Activated B cell treated with CpG ODN at 0.5 μM for 24 hours (primary cell): ENCODE results near the gene FCHO1. TPM values are rescaled to one million over a fixed set of nuclear protein-coding genes. Genes with fewer than 3 reads are reported as not detected.

ENCODE experiments used
- ATAC-seq: fragments of 200-7000 bp; cut with Tn5 transposase; one replicate; pipeline ENCODE4 v1.10.0; 2021; ENCODE audit warnings: low read depth, mild to moderate bottlenecking, moderate library complexity
- CTCF ChIA-PET: fragments of 350-600 bp; sonication (Branson Sonifier 250); formaldehyde crosslinking; loops from one replicate; lab custom pipeline; 2021; ENCODE audit warnings: antibody characterized with exemption; lab: Charles Lee
- POLR2A ChIA-PET: fragments of 350-600 bp; sonication (Branson Sonifier 250); formaldehyde crosslinking; loops from one replicate; lab custom pipeline; 2021; ENCODE audit warnings: antibody characterized with exemption; lab: Charles Lee
- DNase-seq: peaks from one replicate; pipeline ENCODE4 v3.0.0; 2022
- H3K27ac Mint-ChIP-seq: one replicate; pipeline ENCODE4 v1.8.0; 2020; ENCODE audit warnings: mixed read lengths
- H3K27me3 Mint-ChIP-seq: one replicate; pipeline ENCODE4 v1.8.0; 2021; ENCODE audit warnings: mixed read lengths
- H3K36me3 Mint-ChIP-seq: one replicate; pipeline ENCODE4 v1.8.0; 2021; ENCODE audit warnings: low read depth, mixed read lengths
- H3K4me1 Mint-ChIP-seq: one replicate; pipeline ENCODE4 v1.8.0; 2021; ENCODE audit warnings: mixed read lengths
- H3K4me3 Mint-ChIP-seq: one replicate; pipeline ENCODE4 v1.8.0; 2020; ENCODE audit warnings: mild to moderate bottlenecking, mixed read lengths
- H3K9me3 Mint-ChIP-seq: one replicate; pipeline ENCODE4 v1.8.0; 2020; ENCODE audit warnings: mixed read lengths
- intact Hi-C: fragments of 100-400 bp; cut with micrococcal nuclease; formaldehyde crosslinking; loops from one replicate; pipeline ENCODE4 v1.15.1; 2024
- total RNA-seq: library from RNA; stranded (reverse); gene quantifications from 2 replicates; pipeline ENCODE4 v1.2.3, GENCODE V29; 2022
- TF ChIP-seq, protein P1 (sequence below): fragments of 200-600 bp; IDR thresholded peaks from one replicate; pipeline ENCODE4 v1.8.0; 2022; ENCODE audit warnings: antibody characterized with exemption, mild to moderate bottlenecking

Gene FCHO1
- total RNA-seq, 1 donor from 2014 or later = 103 TPM

DNA sequence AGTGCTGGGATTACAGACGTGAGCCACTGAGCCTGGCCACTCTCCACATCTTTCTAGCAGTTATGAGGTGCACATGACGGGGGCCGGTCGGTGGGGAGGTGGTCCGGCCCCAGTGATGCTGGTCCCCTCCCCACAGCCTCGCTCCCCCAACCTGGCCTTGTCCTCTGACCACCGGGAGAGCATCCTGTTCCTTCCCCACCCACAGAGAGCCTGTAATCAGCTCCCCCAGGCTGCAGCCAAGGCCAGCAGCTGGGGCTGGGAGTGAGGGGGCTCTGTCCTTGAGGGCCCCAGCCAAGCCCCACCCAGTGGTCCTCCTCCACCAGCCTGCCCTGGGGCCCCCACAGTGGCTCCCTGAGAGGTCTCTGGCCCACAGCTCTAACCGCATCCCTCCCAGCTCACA is 73.1 kb downstream of the FCHO1 start:
- ChIA-PET POLR2A (interaction anchor here (0.6 to 1.5 kb wide), 5 partner anchors 16 to 269 kb away, joined by 3 to 10 read pairs (median 4); partner anchors contain the start of gene JAK3), CTCF (interaction anchor here (1.0 kb wide), 2 partner anchors 14 to 35 kb away, joined by 3 read pairs; partner anchors contain the start of gene RPL18A)
- H3K4me1 Mint-ChIP-seq = no peaks in the 10 kb centered on the region
- no peak overlapping the region for H3K27ac Mint-ChIP-seq
- peaks cover 30% of the 10 kb centered on the region for H3K36me3 Mint-ChIP-seq
- no peaks in the 10 kb centered on the region for H3K27me3 Mint-ChIP-seq
- TF ChIP-seq, protein P1, sequence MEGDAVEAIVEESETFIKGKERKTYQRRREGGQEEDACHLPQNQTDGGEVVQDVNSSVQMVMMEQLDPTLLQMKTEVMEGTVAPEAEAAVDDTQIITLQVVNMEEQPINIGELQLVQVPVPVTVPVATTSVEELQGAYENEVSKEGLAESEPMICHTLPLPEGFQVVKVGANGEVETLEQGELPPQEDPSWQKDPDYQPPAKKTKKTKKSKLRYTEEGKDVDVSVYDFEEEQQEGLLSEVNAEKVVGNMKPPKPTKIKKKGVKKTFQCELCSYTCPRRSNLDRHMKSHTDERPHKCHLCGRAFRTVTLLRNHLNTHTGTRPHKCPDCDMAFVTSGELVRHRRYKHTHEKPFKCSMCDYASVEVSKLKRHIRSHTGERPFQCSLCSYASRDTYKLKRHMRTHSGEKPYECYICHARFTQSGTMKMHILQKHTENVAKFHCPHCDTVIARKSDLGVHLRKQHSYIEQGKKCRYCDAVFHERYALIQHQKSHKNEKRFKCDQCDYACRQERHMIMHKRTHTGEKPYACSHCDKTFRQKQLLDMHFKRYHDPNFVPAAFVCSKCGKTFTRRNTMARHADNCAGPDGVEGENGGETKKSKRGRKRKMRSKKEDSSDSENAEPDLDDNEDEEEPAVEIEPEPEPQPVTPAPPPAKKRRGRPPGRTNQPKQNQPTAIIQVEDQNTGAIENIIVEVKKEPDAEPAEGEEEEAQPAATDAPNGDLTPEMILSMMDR = no peak
- no peak for DNase-seq
- ATAC-seq = no peak
- intact Hi-C loops = no loop called here
- H3K9me3 Mint-ChIP-seq = no peaks in the 10 kb centered on the region
- no peak overlapping the region for H3K4me3 Mint-ChIP-seq

DNA sequence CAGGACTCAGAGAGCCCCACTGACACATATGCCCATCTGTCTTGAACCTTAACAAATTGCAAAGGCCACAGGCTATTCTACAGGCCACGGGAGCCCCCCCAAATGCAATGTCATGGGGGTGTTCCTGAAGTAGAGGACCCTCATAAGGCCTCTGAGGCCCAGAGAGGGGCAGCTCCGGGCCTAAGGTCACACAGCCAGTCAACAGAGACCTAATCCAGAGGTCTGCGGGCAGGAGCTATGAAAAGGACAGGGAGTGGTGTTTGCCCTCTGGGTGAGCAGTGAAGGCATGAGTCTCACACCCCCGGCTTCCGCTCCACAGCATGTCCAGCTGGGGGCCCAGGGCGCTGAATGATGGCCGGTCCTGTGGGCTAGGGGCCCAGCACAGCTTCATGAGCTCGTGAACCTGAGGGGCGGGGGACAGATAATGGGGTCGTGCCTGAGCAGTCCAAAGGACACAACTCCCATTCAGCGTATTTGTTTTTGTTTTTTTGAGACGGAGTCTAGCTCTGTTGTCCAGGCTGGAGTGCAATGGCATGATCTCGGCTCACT is 75.3 kb downstream of the FCHO1 start:
- TF ChIP-seq, protein P1 = no peak
- CTCF ChIA-PET = interaction anchor here (0.5 to 0.7 kb wide), 2 partner anchors 29 kb away, joined by 3 read pairs; no protein-coding TSS in a partner anchor
- Mint-ChIP-seq H3K36me3 (peaks cover 47% of the 10 kb centered on the region), H3K27me3 (no peaks in the 10 kb centered on the region), H3K4me3 (no peak overlapping the region), H3K27ac (no peak overlapping the region), H3K9me3 (no peaks in the 10 kb centered on the region), H3K4me1 (no peaks in the 10 kb centered on the region)
- POLR2A ChIA-PET = interaction anchor here (1.1 to 2.9 kb wide), 2 partner anchors 24 to 26 kb away, joined by 3 to 15 read pairs; no protein-coding TSS in a partner anchor
- ATAC-seq = no peak
- DNase-seq = no peak
- intact Hi-C loops = no loop called here

DNA sequence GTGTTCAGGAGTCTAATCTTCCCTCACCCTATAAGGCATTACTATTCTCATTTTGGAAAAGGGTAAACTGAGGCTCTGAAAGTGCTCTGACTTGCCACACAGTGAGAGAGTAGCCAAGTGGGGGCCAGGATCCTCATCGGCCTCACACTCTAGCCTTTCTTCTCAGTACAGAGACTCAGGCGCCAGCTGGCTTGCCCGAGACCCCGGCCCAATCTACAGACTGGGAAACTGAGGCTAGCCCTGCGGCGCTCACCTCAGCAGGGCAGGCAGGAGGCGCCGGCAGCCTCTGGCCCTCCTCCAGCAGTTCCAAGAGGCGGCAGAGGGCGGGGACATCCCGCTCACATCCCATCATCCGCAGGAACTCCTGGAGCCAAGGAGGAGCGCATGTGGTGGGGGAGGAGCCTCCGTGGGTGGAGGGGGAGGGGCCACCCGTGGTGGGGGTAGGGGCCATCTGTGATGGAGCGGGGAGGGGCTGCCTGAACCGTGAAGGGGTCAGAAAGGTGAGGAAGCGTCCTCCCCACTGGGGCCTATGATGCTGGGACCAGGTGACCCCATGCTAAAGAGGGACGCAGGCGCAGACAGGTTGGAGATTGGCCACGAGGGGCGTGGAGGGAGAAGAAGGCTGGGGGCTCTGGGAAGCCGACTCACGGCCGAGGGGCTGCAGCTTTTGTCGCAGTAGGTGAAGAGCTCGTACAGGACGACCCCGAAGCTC is 78.7 kb downstream of the FCHO1 start:
- TF ChIP-seq, protein P1 = no peak
- no peaks in the 10 kb centered on the region for H3K27me3 Mint-ChIP-seq
- no peaks in the 10 kb centered on the region for H3K4me1 Mint-ChIP-seq
- H3K9me3 Mint-ChIP-seq = no peaks in the 10 kb centered on the region
- intact Hi-C loops = no loop called here
- H3K36me3 Mint-ChIP-seq = peaks cover 70% of the 10 kb centered on the region
- ATAC-seq (no peak), DNase-seq (no peak)
- no peak overlapping the region for H3K27ac Mint-ChIP-seq
- ChIA-PET CTCF (no interaction called here), POLR2A (interaction anchor here (0.5 to 2.5 kb wide), 5 partner anchors 13 to 317 kb away, joined by 3 to 11 read pairs (median 3); partner anchors contain the start of gene JAK3)
- H3K4me3 Mint-ChIP-seq = no peak overlapping the region

DNA sequence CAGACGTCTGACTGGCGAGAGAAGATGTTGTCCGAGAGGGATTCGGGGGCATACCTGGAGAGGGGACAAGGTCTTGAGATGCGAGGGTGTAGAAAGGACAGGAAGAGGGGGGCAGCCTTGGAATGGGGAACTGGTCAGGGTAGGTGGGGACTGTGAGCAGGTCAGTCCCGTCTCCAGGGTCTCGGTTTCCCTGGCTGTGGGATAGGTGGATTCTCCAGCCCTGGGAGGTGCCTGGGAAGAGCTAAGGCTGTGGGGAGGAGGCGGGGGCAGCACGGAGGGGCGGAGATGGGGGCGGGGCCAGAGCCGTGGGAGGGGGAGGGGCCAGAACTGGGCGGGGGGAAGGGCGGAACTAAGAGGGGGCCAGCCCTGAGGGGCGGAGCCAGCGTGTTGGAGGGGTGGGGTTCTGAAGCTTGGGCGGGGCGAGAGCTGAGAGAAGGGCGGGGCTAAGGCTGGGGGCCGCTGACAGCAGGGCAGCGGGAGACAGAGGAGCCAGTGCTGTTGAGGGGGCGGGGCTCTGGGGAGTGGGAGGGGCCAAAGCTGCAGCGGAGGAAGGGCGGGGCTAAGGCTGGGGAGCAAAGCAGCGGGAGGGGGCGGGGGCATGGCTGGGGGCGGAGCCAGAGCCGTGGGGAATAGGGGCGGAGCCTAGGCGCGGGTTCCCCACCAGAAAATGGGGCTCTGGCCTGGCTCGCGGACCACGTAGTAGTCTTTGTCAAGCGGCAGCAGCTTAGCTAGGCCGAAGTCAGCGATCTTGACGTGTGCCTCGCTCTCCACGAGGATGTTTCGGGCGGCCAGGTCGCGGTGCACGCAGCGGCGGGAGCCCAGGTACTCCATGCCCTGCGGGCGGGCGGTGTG is 79.5 kb downstream of the FCHO1 start:
- H3K4me3 Mint-ChIP-seq = no peak overlapping the region
- no peak overlapping the region for H3K27ac Mint-ChIP-seq
- no peak for DNase-seq
- intact Hi-C loops = no loop called here
- ATAC-seq = peak; percentile 72
- ChIA-PET POLR2A (interaction anchor here (0.5 to 2.5 kb wide), 6 partner anchors 8 to 318 kb away, joined by 3 to 11 read pairs (median 4); partner anchors contain the start of gene JAK3), CTCF (no interaction called here)
- TF ChIP-seq, protein P1 = no peak
- H3K27me3 Mint-ChIP-seq = no peaks in the 10 kb centered on the region
- no peaks in the 10 kb centered on the region for H3K9me3 Mint-ChIP-seq
- peaks cover 73% of the 10 kb centered on the region for H3K36me3 Mint-ChIP-seq
- H3K4me1 Mint-ChIP-seq = no peaks in the 10 kb centered on the region
